Thoracic aorta (tissue), 2 donors: ENCODE results near the gene DENND6B. TPM values are rescaled to one million over a fixed set of nuclear protein-coding genes. Genes with fewer than 3 reads are reported as not detected.

Experiments
- ATAC-seq: fragments of 150-250 bp; one replicate; pipeline ENCODE4 v1.8.0; 2017; ENCODE audit warnings: low read depth; ENCODE audit not compliant: insufficient number of reproducible peaks, low FRiP score
- DNase-seq: peaks from one replicate; pipeline ENCODE4 v3.0.0-alpha.2; 2020; ENCODE audit warnings: low spot score
- H3K27ac ChIP-seq, 2 donors: fragments of 200-600 bp; sonication (generic); 1 replicate in 1 of 2; 2 replicates in 1 of 2; pipeline ENCODE4 v1.5.1; 2016; ENCODE audit warnings: mild to moderate bottlenecking in 2 of 2, moderate library complexity in 2 of 2
- H3K27me3 ChIP-seq: fragments of 200-600 bp; sonication (generic); replicated peaks from 2 replicates; pipeline ENCODE4 v1.6.0; 2016; ENCODE audit warnings: mild to moderate bottlenecking; ENCODE audit not compliant: insufficient read depth
- H3K36me3 ChIP-seq: fragments of 200-600 bp; sonication (generic); one replicate; pipeline ENCODE4 v1.5.1; 2016
- H3K4me1 ChIP-seq, 2 donors: fragments of 200-600 bp; sonication (generic); 1 replicate in 1 of 2; 2 replicates in 1 of 2; pipeline versions ENCODE4 v1.5.1 to v1.6.0; 2016; ENCODE audit warnings: low read depth in 2 of 2, mild to moderate bottlenecking in 1 of 2; ENCODE audit not compliant: control insufficient read depth in 1 of 2
- H3K4me3 ChIP-seq: fragments of 200-600 bp; sonication (generic); 2 replicates; pipeline ENCODE4 v1.5.1; 2016; ENCODE audit warnings: mild to moderate bottlenecking
- H3K9me3 ChIP-seq: fragments of 200-600 bp; sonication (generic); 2 replicates; pipeline ENCODE4 v1.5.1; 2016
- total RNA-seq, 2 donors: library from RNA; depleted of rRNA; stranded (reverse); fragments of >200 nt; gene quantifications; one replicate each; pipeline versions ENCODE4 v1.1.0 to v1.2.3, GENCODE V29; 2016
- TF ChIP-seq, protein P1 (sequence below): fragments of 200-600 bp; sonication (generic); IDR thresholded peaks from one replicate; pipeline ENCODE4 v1.5.1; 2019; ENCODE audit warnings: antibody characterized with exemption

DENND6B gene
- total RNA-seq, 2 donors from 2014 or later: 4.2 to 6.0 TPM

GRCh38 chr22:50343541-50343935 is 16.7 kb upstream of the DENND6B start:
- H3K27me3 ChIP-seq: no peaks in the 10 kb centered on the region
- peak overlapping the region; percentile 52 to 53 for H3K27ac ChIP-seq
- no peaks in the 10 kb centered on the region for H3K36me3 ChIP-seq
- DNase-seq (no peak), ATAC-seq (no peak)
- H3K4me1 ChIP-seq: peaks cover 3 to 16% of the 10 kb centered on the region in 2 donors
- peak overlapping the region; percentile 91 for H3K4me3 ChIP-seq
- TF ChIP-seq, protein P1, sequence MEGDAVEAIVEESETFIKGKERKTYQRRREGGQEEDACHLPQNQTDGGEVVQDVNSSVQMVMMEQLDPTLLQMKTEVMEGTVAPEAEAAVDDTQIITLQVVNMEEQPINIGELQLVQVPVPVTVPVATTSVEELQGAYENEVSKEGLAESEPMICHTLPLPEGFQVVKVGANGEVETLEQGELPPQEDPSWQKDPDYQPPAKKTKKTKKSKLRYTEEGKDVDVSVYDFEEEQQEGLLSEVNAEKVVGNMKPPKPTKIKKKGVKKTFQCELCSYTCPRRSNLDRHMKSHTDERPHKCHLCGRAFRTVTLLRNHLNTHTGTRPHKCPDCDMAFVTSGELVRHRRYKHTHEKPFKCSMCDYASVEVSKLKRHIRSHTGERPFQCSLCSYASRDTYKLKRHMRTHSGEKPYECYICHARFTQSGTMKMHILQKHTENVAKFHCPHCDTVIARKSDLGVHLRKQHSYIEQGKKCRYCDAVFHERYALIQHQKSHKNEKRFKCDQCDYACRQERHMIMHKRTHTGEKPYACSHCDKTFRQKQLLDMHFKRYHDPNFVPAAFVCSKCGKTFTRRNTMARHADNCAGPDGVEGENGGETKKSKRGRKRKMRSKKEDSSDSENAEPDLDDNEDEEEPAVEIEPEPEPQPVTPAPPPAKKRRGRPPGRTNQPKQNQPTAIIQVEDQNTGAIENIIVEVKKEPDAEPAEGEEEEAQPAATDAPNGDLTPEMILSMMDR: no peak
- H3K9me3 ChIP-seq: no peaks in the 10 kb centered on the region

- ATAC-seq: peak; percentile 84
- Histone ChIP-seq H3K36me3 (no peaks in the 10 kb centered on the region), H3K4me3 (peak within 1 kb of the TSS; percentile 91), H3K9me3 (no peaks in the 10 kb centered on the region), H3K27ac (peak within 1 kb of the TSS; percentile 52 to 53), H3K4me1 (peaks cover 3 to 16% of the 10 kb centered on the region in 2 donors), H3K27me3 (no peaks in the 10 kb centered on the region)
- TF ChIP-seq, protein P1: no peak
- DNase-seq: no peak
Measured at GRCh38 chr22:50342651-50343540, 16.1 kb upstream of the DENND6B start, which contains the start of gene PPP6R2. Gene PPP6R2 (plus strand): TSS chr22:50343327. CDS start chr22:50393909, 50,582 bp downstream.

GRCh38 chr22:50341977-50342650 is 15.3 kb upstream of the DENND6B start:
- peak; percentile 67 for ATAC-seq
- Histone ChIP-seq H3K27ac (peak overlapping the region; percentile 3 to 22), H3K27me3 (no peaks in the 10 kb centered on the region)

GRCh38 chr22:50339945-50340879 is 13.4 kb upstream of the DENND6B start:
- Histone ChIP-seq H3K4me3 (no peak overlapping the region), H3K27ac (no peak overlapping the region), H3K27me3 (no peaks in the 10 kb centered on the region), H3K9me3 (no peaks in the 10 kb centered on the region), H3K4me1 (peaks cover 3 to 8% of the 10 kb centered on the region in 2 donors), H3K36me3 (no peaks in the 10 kb centered on the region)
- TF ChIP-seq, protein P1: no peak
- no peak for ATAC-seq
- no peak for DNase-seq

More at GRCh38 chr22:50341977-50342650, 15.3 kb upstream of the DENND6B start:
- Histone ChIP-seq H3K36me3 (no peaks in the 10 kb centered on the region), H3K9me3 (no peaks in the 10 kb centered on the region), H3K4me3 (peak overlapping the region; percentile 91), H3K4me1 (peaks cover 3 to 16% of the 10 kb centered on the region in 2 donors)
- TF ChIP-seq, protein P1: peak; percentile 94
- peak; percentile 72 for DNase-seq
